GM19463 (cell line): ENCODE measurements around the gene PRSS38.

ENCODE experiments used
- ATAC-seq: cut with Tn5 transposase; IDR thresholded peaks from one replicate; pipeline ENCODE4 v1.9.1; 2021; ENCODE audit warnings: mild to moderate bottlenecking, moderate library complexity; ENCODE audit not compliant: unreplicated experiment

The PRSS38 gene

DNA sequence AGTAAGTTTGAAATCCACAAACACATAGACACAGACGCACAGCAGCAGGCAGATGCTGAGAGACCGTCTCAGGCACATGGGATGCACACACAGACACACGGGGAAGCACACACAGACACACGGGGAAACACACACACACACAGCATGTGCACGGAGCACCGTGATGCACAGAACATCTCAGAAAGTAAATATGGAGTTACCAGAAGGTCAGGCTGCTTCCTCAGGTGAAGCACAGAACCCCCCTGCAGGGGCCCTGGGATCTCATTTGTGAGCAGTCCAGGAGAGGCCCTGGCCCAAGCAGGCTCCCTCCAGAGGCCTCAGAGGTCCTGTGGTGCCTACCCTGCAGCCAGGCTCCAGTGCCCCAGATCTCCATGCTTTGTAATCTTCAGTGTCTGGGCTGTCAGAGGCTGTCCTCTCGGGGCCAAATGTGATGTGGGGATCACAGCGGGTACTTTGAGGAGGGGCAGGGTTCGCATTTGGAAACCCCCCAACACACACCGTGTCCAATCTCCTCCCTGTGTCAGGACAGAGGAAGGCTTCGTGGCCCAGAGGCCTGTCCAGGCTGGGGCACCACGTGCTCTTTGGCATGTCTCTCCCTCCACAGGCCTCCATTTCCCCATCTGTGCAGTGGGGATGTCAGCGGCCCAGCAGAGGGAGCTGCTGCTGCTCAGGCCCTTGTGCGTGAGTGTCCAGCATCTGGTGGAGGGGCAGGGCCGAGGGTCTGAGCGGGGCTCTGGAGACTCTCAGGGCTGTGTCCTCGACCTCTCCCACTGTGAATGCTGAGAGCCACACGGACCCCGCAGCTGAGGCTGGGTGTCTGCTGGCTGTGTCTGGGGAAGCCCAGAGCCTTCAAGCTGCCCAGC is 23.0 kb upstream of the PRSS38 start:
- no peak for ATAC-seq

DNA sequence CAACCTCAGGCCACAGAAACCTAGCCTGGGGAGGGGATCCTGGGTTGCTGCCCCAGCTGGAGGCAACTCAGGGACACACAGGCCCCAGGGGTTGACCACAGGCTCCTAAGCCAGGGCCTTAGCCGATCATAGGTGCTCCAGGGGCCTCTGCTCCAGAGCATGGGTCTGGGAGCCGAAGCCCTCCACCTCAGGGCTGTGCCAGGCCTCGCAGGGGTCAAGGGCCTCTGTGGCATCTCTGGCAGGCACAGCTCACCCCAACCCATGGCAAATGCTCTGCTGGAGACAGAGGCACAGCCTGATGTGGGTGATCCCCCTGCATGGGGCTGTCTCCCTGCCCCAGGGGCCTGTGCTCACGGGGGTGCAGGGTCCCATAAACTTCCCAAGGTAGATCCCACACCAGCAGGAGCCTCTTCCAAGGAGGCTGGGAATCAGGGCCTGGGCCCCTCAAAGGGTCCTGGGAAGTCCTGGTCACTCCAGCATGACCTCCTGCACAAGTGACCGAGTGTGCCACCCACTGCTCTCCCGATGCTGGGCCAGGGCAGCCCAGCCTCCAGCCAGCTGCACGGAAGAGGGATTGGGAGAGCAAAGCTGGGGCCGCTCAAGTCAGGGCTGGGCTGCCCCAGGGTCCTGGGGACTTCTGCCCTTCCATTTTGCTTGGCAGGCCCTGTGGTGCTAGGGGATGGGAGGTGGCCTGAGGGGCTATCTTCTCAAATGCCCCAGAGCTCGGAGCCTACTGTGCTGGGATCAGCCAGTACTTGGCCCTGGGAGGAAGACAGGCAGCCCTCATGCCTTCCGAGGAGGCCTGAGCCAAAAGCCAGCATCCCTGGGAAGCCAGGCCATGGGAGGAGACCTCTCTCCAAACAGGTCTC is 22.2 kb upstream of the PRSS38 start:
- ATAC-seq, result no peak

GRCh38 chr1:227793948-227794816 is 21.3 kb upstream of the PRSS38 start:
- no peak for ATAC-seq

- no peak for ATAC-seq
These were observed 20.7 kb upstream of the PRSS38 start for GRCh38 chr1:227794817-227795192.

GRCh38 chr1:227795732-227796131 is 19.7 kb upstream of the PRSS38 start:
- no peak for ATAC-seq

GRCh38 chr1:227796359-227796915 is 19.0 kb upstream of the PRSS38 start:
- no peak for ATAC-seq

DNA sequence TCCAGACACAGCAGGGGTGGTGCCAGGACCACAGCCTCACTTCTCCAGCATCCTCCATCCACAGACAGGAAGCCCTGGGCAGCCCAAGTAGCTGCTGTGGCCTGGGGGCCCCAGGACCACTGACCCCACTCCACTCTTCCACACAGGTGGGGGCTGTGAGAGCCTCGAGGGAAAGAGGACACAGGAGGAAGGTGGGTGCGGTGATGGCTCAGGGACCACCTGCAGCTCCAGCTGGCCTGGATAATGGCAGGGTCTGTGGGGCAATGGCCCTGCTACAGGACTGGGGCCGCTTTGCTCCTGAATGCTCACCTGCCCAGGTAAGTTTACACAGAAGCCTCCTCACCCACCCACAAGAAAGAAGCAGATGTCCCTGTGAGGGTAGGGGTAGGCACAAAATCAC is 18.3 kb upstream of the PRSS38 start:
- no peak for ATAC-seq

GRCh38 chr1:227797625-227798024 is 17.9 kb upstream of the PRSS38 start:
- no peak for ATAC-seq

DNA sequence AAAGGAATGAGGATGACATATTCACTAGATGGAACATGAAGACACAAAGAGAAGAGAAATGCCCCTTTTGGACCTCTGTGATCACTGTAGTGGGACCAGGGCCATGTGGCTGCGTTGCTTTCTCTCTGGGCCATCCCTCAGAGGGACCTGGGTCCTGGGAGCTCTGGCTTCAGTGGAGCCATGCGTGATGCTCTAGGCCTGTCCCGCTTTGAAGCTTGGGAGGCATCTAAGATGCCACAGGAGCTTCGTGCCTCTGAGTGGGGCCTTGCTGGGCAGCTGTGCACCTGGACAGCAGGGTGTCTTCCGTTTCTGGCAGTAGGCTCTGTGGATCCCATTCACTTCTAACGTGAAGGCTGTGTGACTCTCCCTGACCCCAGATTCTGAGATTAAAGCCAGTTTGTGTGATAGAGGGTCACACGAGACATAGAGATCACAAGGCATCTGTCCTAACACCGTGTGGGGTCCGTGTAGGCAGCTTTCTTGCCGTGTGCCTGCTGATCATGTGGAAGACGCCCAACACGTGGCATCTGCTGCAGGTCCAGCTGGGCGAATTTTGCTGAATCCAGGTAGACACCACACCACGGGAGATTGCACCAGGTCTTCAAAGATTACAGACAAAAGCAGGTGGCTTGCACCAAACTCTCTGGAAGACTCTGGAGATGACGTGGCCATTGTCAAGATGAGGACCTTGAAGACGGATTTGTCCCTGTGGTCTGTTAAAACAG is 17.2 kb upstream of the PRSS38 start:
- no peak for ATAC-seq

- ATAC-seq, result no peak
These were observed 15.7 kb upstream of the PRSS38 start for GRCh38 chr1:227799756-227800155.

DNA sequence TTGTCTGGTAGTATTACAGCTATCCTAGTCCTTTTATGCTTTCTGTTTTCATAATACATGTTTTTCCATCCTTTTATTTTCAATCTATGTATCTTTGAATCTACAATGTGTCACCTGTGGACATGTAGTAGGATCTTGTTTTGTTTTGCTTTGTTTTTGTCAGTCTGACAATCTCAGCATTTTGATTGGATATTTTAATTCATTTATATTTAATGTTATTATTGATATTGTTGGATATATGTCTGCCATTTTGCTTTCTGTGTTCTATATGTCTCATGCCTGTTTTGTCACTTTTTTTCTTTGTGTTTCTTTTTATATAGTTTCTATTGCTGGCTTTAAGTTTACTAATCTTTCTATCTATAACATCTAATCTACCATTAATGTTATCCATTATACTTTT is 11.5 kb upstream of the PRSS38 start:
- ATAC-seq, result no peak

GRCh38 chr1:227805606-227806197 is 9.8 kb upstream of the PRSS38 start:
- ATAC-seq, result no peak

DNA sequence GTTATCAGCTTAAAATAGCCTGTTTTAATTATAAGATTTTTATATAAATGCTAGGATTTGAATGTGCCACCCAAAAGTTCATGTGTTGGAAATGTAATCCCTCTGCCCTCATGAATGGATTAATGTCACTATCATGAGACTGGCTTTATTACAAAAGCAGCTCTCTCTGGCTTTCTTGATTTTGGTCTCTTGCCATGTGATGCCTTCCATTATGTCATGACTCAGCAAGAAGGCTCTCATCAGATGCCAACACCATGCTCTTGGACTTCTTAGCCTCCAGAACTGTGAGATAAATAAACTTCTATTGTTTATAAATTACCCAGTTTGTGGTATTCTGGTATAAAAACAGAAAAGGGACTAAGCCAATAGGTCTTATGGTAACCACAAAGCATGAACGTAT is 6.9 kb upstream of the PRSS38 start:
- ATAC-seq, result no peak

GRCh38 chr1:227809026-227809425 is 6.4 kb upstream of the PRSS38 start:
- no peak for ATAC-seq

GRCh38 chr1:227813962-227814361 is 1.5 kb upstream of the PRSS38 start:
- ATAC-seq, result no peak

DNA sequence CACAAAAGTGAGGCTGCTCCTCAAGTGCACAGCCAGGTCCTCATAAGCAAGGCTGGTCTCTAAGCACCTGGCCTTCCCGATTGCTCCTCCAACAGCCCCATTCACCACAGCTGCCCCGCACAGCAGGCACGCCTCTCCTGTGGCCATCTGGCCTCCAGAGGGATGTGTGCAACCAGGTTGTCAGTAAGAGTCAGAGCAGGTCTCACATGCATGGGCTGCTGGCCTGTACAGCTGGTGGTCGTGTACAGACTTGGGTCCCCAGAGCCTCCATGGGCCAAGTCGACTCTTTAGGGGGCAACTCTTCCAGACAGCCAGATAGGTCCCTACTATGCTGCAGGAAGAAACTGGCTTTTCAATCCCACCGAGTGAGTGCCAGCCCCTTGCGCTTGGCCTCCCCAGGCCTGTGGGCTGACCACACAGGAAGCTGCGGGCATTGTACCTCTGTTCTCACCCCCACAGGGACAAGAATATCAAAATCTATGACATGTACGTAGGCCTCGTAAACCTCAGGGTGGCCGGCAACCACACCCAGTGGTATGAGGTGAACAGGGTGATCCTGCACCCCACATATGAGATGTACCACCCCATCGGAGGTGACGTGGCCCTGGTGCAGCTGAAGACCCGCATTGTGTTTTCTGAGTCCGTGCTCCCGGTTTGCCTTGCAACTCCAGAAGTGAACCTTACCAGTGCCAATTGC is 1.4 kb downstream of the PRSS38 start:
- ATAC-seq, result no peak

DNA sequence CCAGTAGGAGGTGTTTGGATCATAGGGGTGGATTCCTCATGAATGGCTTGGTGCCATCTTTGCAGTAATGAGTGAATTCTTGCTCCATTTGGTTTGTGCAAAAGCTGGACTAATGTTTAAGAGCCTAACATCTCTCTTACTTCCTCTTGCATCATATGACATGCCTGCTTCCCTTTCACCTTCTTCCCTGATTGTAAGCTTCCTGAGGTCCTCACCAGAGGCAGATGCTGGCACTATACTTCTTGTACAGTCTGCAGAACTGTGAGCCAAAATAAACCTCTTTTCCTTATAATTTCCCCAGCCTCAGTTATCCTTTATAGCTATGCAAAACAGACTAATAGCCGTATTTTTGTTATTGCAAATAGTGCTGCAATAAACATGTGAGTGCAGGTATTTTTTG is 8.1 kb downstream of the PRSS38 start:
- ATAC-seq, result no peak

DNA sequence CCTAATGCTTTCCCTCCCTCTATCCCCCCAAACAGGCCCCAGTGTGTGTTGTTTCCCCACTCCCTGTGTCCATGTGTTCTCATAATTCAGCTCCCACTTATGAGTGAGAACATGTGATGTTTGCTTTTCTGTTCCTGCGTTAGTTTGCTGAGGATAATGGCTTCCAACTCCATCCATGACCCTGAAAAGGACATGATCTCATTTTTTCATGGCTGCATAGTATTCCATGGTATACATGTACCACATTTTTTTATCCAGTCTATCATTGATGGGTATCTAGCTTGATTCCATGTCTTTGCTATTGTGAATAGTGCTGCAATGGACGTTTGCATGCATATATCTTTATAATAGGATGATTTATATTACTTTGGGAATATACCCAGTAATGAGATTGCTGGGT is 8.7 kb downstream of the PRSS38 start:
- ATAC-seq, result no peak

DNA sequence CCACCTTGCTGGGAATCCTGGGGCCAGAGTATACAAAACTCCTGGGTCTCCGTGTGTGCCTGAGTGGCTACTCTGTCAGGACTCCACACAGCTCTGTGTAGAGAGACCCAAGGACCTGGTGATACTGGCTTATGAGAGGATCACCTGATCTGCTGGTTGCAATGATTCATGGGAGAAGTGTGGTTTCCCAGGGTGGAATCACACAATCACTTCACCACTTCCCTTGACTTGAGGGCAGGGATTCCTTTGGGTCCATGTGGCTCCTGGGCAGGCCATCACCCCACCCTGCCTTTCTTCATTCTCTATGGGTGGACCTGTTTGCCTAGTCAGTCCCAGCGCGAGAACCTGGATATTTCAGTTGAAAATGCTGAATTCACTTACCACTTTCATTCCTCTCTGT is 13.3 kb downstream of the PRSS38 start:
- ATAC-seq, result no peak
